GM12891 (cell line): ENCODE data around the gene ADA.
A peak's percentile ranks its signal among the peaks of the same experiment; 100 is the strongest.

Source experiments
- DNase-seq: peaks from one replicate; pipeline ENCODE4 v3.0.0; 2011; ENCODE audit warnings: low spot score; ENCODE audit not compliant: insufficient read length
- FAIRE-seq: peaks from 2 replicates; lab custom pipeline; 2011; peaks lifted over from hg19 to GRCh38; lab: Jason Lieb, UNC
- PAX5 ChIP-seq: IDR thresholded peaks from 2 replicates; pipeline ENCODE4 v1.6.1; 2011; ENCODE audit warnings: low read length, moderate library complexity, mild to moderate bottlenecking; ENCODE audit not compliant: insufficient read depth, severe bottlenecking
- POLR2A ChIP-seq: IDR thresholded peaks from 2 replicates; pipeline ENCODE4 v1.6.1; 2011; ENCODE audit warnings: low read depth, low read length, control low read depth
- POLR2AphosphoS5 ChIP-seq: IDR thresholded peaks from 2 replicates; pipeline ENCODE4 v1.6.1; 2011; ENCODE audit warnings: low read depth, low read length, control low read depth
- POU2F2 ChIP-seq: IDR thresholded peaks from 2 replicates; pipeline ENCODE4 v1.6.1; 2011; ENCODE audit warnings: low read depth, mild to moderate bottlenecking, control low read depth, low read length, moderate library complexity
- SPI1 ChIP-seq: IDR thresholded peaks from 2 replicates; pipeline ENCODE4 v1.6.1; 2011; ENCODE audit warnings: low read depth, low read length, control low read depth
- TAF1 ChIP-seq: IDR thresholded peaks from 2 replicates; pipeline ENCODE4 v1.6.1; 2011; ENCODE audit warnings: low read depth, low read length, control low read depth

The ADA gene

GRCh38 chr20:44582311-44583025, 69.0 kb downstream of the ADA start, which contains the start of gene PKIG:
Gene PKIG (plus strand): TSS chr20:44582579. CDS start chr20:44614557, 31,978 bp downstream.
- TF ChIP-seq POLR2A (no peak), SPI1 (no peak), POLR2AphosphoS5 (no peak), TAF1 (no peak), PAX5 (no peak), POU2F2 (no peak)
- FAIRE-seq: peak; percentile 69
- no peak for DNase-seq

DNA sequence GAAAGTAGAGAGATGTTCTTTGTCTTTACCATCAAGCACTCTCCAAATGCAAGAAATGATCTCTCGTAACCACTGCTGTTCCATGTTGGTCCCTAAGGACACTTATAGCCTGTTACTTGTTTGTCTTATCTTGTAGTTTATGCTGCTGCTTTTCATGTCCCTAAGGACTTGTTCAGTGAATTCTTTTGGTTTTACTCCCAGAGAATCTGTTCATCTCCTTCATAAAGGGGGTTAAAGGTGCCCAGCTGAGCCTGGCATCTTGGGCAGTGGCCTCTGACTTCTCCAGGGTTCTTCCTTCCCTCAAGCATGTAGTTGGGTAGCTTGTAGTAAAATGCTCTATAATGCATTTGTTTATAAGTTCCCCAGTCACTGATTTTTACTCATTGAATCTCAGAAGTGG, 70.0 kb downstream of the ADA start:
- no peak for FAIRE-seq
- DNase-seq: no peak
- no peak for TF ChIP-seq PAX5
- no peak for TF ChIP-seq TAF1
- TF ChIP-seq SPI1: no peak
- no peak for TF ChIP-seq POLR2AphosphoS5
- no peak for TF ChIP-seq POLR2A
- no peak for TF ChIP-seq POU2F2

DNA sequence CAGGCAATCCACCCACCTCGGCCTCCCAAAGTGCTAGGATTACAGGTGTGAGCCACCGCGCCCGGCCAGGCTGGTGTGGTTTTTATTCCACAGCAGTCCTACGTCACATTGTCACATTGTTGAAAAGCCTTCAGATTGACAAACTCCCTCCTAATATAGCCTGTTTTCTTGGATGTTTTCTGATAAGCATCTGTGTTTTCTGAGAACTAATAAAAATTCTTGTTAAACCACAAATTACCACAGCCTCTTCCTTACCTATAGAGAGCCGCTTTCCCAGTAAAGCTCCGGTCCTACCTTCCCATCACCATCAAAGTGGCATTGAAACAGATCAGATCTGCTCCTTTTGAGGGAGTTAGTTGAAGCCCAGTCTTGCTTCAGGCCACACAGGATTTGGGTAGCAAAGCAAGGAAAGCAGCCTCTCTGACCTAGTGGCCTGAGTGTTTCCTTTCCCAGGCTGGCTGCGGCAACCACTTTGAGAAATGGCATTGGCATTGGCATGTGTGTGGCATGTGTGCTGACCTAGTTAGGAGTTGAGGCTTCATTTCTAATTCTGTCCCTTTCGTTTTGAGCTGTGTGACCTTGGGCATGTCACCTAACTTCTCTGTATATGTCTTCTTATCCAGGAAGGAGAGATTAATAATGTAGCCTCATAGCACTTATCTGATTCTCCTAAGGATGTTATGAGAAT, 70.8 kb downstream of the ADA start:
- TF ChIP-seq POLR2A (no peak), SPI1 (no peak), POU2F2 (no peak), TAF1 (no peak), POLR2AphosphoS5 (no peak), PAX5 (no peak)
- DNase-seq (no peak), FAIRE-seq (peak; percentile 26)

GRCh38 chr20:44579313-44580081, 72.0 kb downstream of the ADA start:
- TF ChIP-seq TAF1: no peak
- TF ChIP-seq SPI1: peak; percentile 50; the same call in 1 of the 2 replicates
- FAIRE-seq (no peak), DNase-seq (no peak)

GRCh38 chr20:44576297-44576696, 75.2 kb downstream of the ADA start:
- no peak for FAIRE-seq
- DNase-seq: no peak
- TF ChIP-seq SPI1: no peak
- no peak for TF ChIP-seq POLR2AphosphoS5
- TF ChIP-seq PAX5: no peak
- TF ChIP-seq TAF1: no peak
- TF ChIP-seq POLR2A: no peak
- no peak for TF ChIP-seq POU2F2

- no peak for TF ChIP-seq PAX5
- no peak for TF ChIP-seq TAF1
- no peak for TF ChIP-seq POU2F2
- no peak for TF ChIP-seq POLR2A
- TF ChIP-seq SPI1: no peak
- TF ChIP-seq POLR2AphosphoS5: no peak
- no peak for DNase-seq
- no peak for FAIRE-seq
Observed at GRCh38 chr20:44574372-44574771, 77.1 kb downstream of the ADA start.

GRCh38 chr20:44573501-44573869, 78.0 kb downstream of the ADA start:
- no peak for FAIRE-seq
- no peak for DNase-seq
- no peak for TF ChIP-seq PAX5
- TF ChIP-seq SPI1: no peak
- no peak for TF ChIP-seq POLR2AphosphoS5
- TF ChIP-seq POLR2A: no peak
- TF ChIP-seq TAF1: no peak
- TF ChIP-seq POU2F2: no peak

GRCh38 chr20:44572551-44573500, 78.7 kb downstream of the ADA start:
- DNase-seq (no peak), FAIRE-seq (no peak)
- no peak for TF ChIP-seq TAF1
